MM.1S (cell line): Measurements from ENCODE around the gene CCBE1.

Source experiments
- EZH2 ChIP-seq: fragments of 300-600 bp; sonication (generic); optimal IDR thresholded peaks from 2 replicates; pipeline ENCODE3; 2017; ENCODE audit warnings: low read depth, mild to moderate bottlenecking, antibody characterized with exemption, low read length, mixed read lengths
- TF ChIP-seq, protein P1 (sequence below): fragments of 300-600 bp; sonication (generic); IDR thresholded peaks from 2 replicates; pipeline ENCODE4 v1.5.1; 2016; ENCODE audit warnings: antibody characterized with exemption, low read length, mixed read lengths

DNA sequence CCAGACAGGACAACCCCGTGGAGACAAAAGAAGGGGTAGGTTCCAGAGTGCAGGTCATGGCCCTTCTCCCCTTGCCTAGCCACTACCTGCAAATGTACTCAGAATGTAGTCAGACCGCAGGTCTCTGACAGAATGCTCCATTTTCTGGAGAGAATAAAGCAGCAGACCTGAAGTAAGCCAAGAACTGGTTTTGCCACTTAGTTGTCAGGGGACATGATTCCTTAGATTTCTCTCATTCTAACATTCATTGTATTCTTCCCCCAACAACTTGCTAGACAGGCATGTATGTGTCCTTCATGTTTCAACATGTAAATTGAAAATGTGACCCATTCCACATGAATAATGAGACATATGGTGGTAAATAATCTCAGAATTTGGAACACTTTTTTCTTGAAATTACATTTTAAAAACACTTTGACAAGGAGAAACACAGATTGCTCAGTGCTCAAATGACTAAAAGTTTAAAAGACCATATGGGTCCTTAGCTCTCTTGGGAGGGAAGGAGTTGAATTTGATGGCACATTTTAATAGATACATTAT is 142.4 kb downstream of the CCBE1 start:
- TF ChIP-seq, protein P1, sequence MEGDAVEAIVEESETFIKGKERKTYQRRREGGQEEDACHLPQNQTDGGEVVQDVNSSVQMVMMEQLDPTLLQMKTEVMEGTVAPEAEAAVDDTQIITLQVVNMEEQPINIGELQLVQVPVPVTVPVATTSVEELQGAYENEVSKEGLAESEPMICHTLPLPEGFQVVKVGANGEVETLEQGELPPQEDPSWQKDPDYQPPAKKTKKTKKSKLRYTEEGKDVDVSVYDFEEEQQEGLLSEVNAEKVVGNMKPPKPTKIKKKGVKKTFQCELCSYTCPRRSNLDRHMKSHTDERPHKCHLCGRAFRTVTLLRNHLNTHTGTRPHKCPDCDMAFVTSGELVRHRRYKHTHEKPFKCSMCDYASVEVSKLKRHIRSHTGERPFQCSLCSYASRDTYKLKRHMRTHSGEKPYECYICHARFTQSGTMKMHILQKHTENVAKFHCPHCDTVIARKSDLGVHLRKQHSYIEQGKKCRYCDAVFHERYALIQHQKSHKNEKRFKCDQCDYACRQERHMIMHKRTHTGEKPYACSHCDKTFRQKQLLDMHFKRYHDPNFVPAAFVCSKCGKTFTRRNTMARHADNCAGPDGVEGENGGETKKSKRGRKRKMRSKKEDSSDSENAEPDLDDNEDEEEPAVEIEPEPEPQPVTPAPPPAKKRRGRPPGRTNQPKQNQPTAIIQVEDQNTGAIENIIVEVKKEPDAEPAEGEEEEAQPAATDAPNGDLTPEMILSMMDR, result no peak
- no peak for TF ChIP-seq EZH2
